GM19328 (cell line): Measurements from ENCODE around the gene DUXA.
"Not testable (repeated sequence)": the region's sequence is repeated elsewhere in the genome, so short reads cannot be mapped to it uniquely, and the experiment has no call there.

Experiments used
- ATAC-seq: cut with Tn5 transposase; IDR thresholded peaks from one replicate; pipeline ENCODE4 v1.9.1; 2021; ENCODE audit warnings: mild to moderate bottlenecking, moderate library complexity; ENCODE audit not compliant: unreplicated experiment

The DUXA gene

GRCh38 chr19:57167385-57167784 is at the start of gene DUXA:
Gene DUXA, minus strand, starts transcription at chr19:57167485. Its CDS starts 42 bp downstream, at chr19:57167443.
- no peak for ATAC-seq

- ATAC-seq, result no peak
Measured at GRCh38 chr19:57212109-57212508, 44.8 kb upstream of the DUXA start.

GRCh38 chr19:57210381-57210780 is 43.1 kb upstream of the DUXA start:
- ATAC-seq, result no peak

GRCh38 chr19:57202160-57202559 is 34.9 kb upstream of the DUXA start:
- ATAC-seq, result no peak

GRCh38 chr19:57197874-57198273 is 30.6 kb upstream of the DUXA start:
- not testable (repeated sequence) for ATAC-seq

GRCh38 chr19:57192993-57193392 is 25.7 kb upstream of the DUXA start:
- ATAC-seq, result no peak

- ATAC-seq, result no peak
Measured at GRCh38 chr19:57192077-57192420, 24.8 kb upstream of the DUXA start.

- peak; percentile 91 for ATAC-seq
Measured at GRCh38 chr19:57191141-57192076, 24.1 kb upstream of the DUXA start, which contains the start of gene ZNF264. Gene ZNF264, plus strand, starts transcription at chr19:57191500. Its CDS starts 414 bp downstream, at chr19:57191914.

GRCh38 chr19:57190301-57190700 is 23.0 kb upstream of the DUXA start:
- no peak for ATAC-seq

- no peak for ATAC-seq
Measured at GRCh38 chr19:57171551-57172081, 4.3 kb upstream of the DUXA start.

- ATAC-seq, result no peak
Measured at GRCh38 chr19:57165846-57166245, 1.4 kb downstream of the DUXA start.

GRCh38 chr19:57161985-57162539 is 5.2 kb downstream of the DUXA start:
- ATAC-seq, result no peak

GRCh38 chr19:57152921-57153320 is 14.4 kb downstream of the DUXA start:
- ATAC-seq, result no peak

GRCh38 chr19:57141699-57142098 is 25.6 kb downstream of the DUXA start:
- no peak for ATAC-seq

GRCh38 chr19:57135797-57136196 is 31.5 kb downstream of the DUXA start:
- no peak for ATAC-seq

- ATAC-seq, result not testable (repeated sequence)
Measured at GRCh38 chr19:57127403-57127802, 39.9 kb downstream of the DUXA start.

- no peak for ATAC-seq
Measured at GRCh38 chr19:57123882-57124281, 43.4 kb downstream of the DUXA start.

GRCh38 chr19:57118848-57119247 is 48.4 kb downstream of the DUXA start:
- ATAC-seq, result no peak

GRCh38 chr19:57113501-57113900 is 53.8 kb downstream of the DUXA start:
- ATAC-seq, result not testable (repeated sequence)

- ATAC-seq, result no peak
Measured at GRCh38 chr19:57111329-57111644, 56.0 kb downstream of the DUXA start.

- no peak for ATAC-seq
Measured at GRCh38 chr19:57110592-57111328, 56.5 kb downstream of the DUXA start.
